Activated B cell treated with CpG ODN at 0.5 μM for 24 hours (primary cell): ENCODE data around the gene TMEM86A. TPM values are rescaled to one million over a fixed set of nuclear protein-coding genes. Genes with fewer than 3 reads are reported as not detected.

Experiments used
- ATAC-seq: fragments of 200-7000 bp; cut with Tn5 transposase; one replicate; pipeline ENCODE4 v1.10.0; 2021; ENCODE audit warnings: low read depth, mild to moderate bottlenecking, moderate library complexity
- CTCF ChIA-PET: fragments of 350-600 bp; sonication (Branson Sonifier 250); formaldehyde crosslinking; loops from one replicate; lab custom pipeline; 2021; ENCODE audit warnings: antibody characterized with exemption; lab: Charles Lee
- POLR2A ChIA-PET: fragments of 350-600 bp; sonication (Branson Sonifier 250); formaldehyde crosslinking; loops from one replicate; lab custom pipeline; 2021; ENCODE audit warnings: antibody characterized with exemption; lab: Charles Lee
- DNase-seq: peaks from one replicate; pipeline ENCODE4 v3.0.0; 2022
- H3K27ac Mint-ChIP-seq: one replicate; pipeline ENCODE4 v1.8.0; 2020; ENCODE audit warnings: mixed read lengths
- H3K27me3 Mint-ChIP-seq: one replicate; pipeline ENCODE4 v1.8.0; 2021; ENCODE audit warnings: mixed read lengths
- H3K36me3 Mint-ChIP-seq: one replicate; pipeline ENCODE4 v1.8.0; 2021; ENCODE audit warnings: low read depth, mixed read lengths
- H3K4me1 Mint-ChIP-seq: one replicate; pipeline ENCODE4 v1.8.0; 2021; ENCODE audit warnings: mixed read lengths
- H3K4me3 Mint-ChIP-seq: one replicate; pipeline ENCODE4 v1.8.0; 2020; ENCODE audit warnings: mild to moderate bottlenecking, mixed read lengths
- H3K9me3 Mint-ChIP-seq: one replicate; pipeline ENCODE4 v1.8.0; 2020; ENCODE audit warnings: mixed read lengths
- CTCF ChIP-seq: fragments of 200-600 bp; IDR thresholded peaks from one replicate; pipeline ENCODE4 v1.8.0; 2022; ENCODE audit warnings: antibody characterized with exemption, mild to moderate bottlenecking
- intact Hi-C: fragments of 100-400 bp; cut with micrococcal nuclease; formaldehyde crosslinking; loops from one replicate; pipeline ENCODE4 v1.15.1; 2024
- total RNA-seq: library from RNA; stranded (reverse); gene quantifications from 2 replicates; pipeline ENCODE4 v1.2.3, GENCODE V29; 2022

The TMEM86A gene
- total RNA-seq, 1 donor from 2014 or later = 0.13 TPM

GRCh38 chr11:18720091-18720807, 21.7 kb downstream of the TMEM86A start:
- H3K9me3 Mint-ChIP-seq = no peaks in the 10 kb centered on the region
- intact Hi-C loops = loop anchor here (5.0 to 10.0 kb wide), 4 partner anchors 193 to 705 kb away; partner anchors contain the start of genes GTF2H1, HPS5, LDHA and SERGEF
- peaks cover 12% of the 10 kb centered on the region for H3K4me1 Mint-ChIP-seq
- H3K4me3 Mint-ChIP-seq = peak overlapping the region; percentile 92
- ChIA-PET CTCF (interaction anchor here (0.7 to 3.6 kb wide), 2 partner anchors 11 to 750 kb away, joined by 3 to 31 read pairs; no protein-coding TSS in a partner anchor), POLR2A (interaction anchor here (1.1 kb wide), 1 partner anchor 86 kb away, joined by 3 read pairs; the partner anchor contains the start of gene SPTY2D1)
- H3K36me3 Mint-ChIP-seq = no peaks in the 10 kb centered on the region
- no peak for TF ChIP-seq CTCF
- DNase-seq (no peak), ATAC-seq (no peak)
- H3K27me3 Mint-ChIP-seq = no peaks in the 10 kb centered on the region
- no peak overlapping the region for H3K27ac Mint-ChIP-seq

GRCh38 chr11:18720808-18721560, 22.4 kb downstream of the TMEM86A start:
- Mint-ChIP-seq H3K27me3 (no peaks in the 10 kb centered on the region), H3K4me3 (peak overlapping the region; percentile 92)
- POLR2A ChIA-PET = interaction anchor here (1.0 to 2.0 kb wide), 4 partner anchors 13 to 195 kb away, joined by 3 to 7 read pairs (median 3); partner anchors contain the start of genes SPTY2D1 and TSG101

GRCh38 chr11:18721561-18722292, 23.1 kb downstream of the TMEM86A start:
- Mint-ChIP-seq H3K4me1 (peaks cover 12% of the 10 kb centered on the region), H3K36me3 (no peaks in the 10 kb centered on the region), H3K4me3 (peak overlapping the region; percentile 92), H3K9me3 (no peaks in the 10 kb centered on the region), H3K27ac (peak overlapping the region; percentile 46), H3K27me3 (no peaks in the 10 kb centered on the region)
- ATAC-seq (peak; percentile 56), DNase-seq (peak; percentile 45)
- ChIA-PET POLR2A (interaction anchor here (0.9 to 2.0 kb wide), 5 partner anchors 13 to 616 kb away, joined by 3 to 7 read pairs (median 5); partner anchors contain the start of genes SAAL1, SPTY2D1 and TSG101), CTCF (interaction anchor here (0.7 to 3.6 kb wide), 22 partner anchors 9 to 615 kb away, joined by 3 to 31 read pairs (median 4); partner anchors contain the start of genes LDHA, SAAL1, TMEM86A and TSG101)
- peak; percentile 39 for TF ChIP-seq CTCF
- intact Hi-C loops = loop anchor here (1.0 to 10.0 kb wide), 6 partner anchors 23 to 707 kb away; partner anchors contain the start of genes GTF2H1, HPS5, LDHA and SERGEF

More at GRCh38 chr11:18720808-18721560, 22.4 kb downstream of the TMEM86A start:
- peak; percentile 70 for DNase-seq
- peaks cover 12% of the 10 kb centered on the region for H3K4me1 Mint-ChIP-seq
- peak; percentile 91 for ATAC-seq
- CTCF ChIA-PET = interaction anchor here (0.7 to 3.6 kb wide), 13 partner anchors 8 to 751 kb away, joined by 3 to 31 read pairs (median 6); partner anchors contain the start of gene TMEM86A
- no peaks in the 10 kb centered on the region for H3K9me3 Mint-ChIP-seq
- intact Hi-C loops = loop anchor here (1.0 to 10.0 kb wide), 5 partner anchors 23 to 706 kb away; partner anchors contain the start of genes GTF2H1, HPS5, LDHA and SERGEF
- no peaks in the 10 kb centered on the region for H3K36me3 Mint-ChIP-seq
- TF ChIP-seq CTCF = no peak
- H3K27ac Mint-ChIP-seq = no peak overlapping the region

- Mint-ChIP-seq H3K9me3 (no peaks in the 10 kb centered on the region), H3K36me3 (no peaks in the 10 kb centered on the region), H3K4me3 (peak overlapping the region; percentile 92), H3K27me3 (no peaks in the 10 kb centered on the region), H3K4me1 (peaks cover 12% of the 10 kb centered on the region), H3K27ac (no peak overlapping the region)
- intact Hi-C loops = loop anchor here (1.0 to 10.0 kb wide), 5 partner anchors 88 to 707 kb away; partner anchors contain the start of genes GTF2H1, HPS5, LDHA and SERGEF
- TF ChIP-seq CTCF = peak; percentile 9
- CTCF ChIA-PET = interaction anchor here (0.7 to 3.6 kb wide), 19 partner anchors 9 to 616 kb away, joined by 3 to 31 read pairs (median 6); partner anchors contain the start of genes LDHA, SAAL1, TMEM86A and TSG101
- ATAC-seq = no peak
- no peak for DNase-seq
- POLR2A ChIA-PET = interaction anchor here (0.9 to 2.0 kb wide), 5 partner anchors 14 to 616 kb away, joined by 3 to 7 read pairs (median 5); partner anchors contain the start of genes SAAL1, SPTY2D1 and TSG101
Measured at GRCh38 chr11:18722293-18722637, 23.7 kb downstream of the TMEM86A start.
